GM19328 (cell line): ENCODE measurements around the gene KLHL30.

Source experiments
- ATAC-seq: cut with Tn5 transposase; IDR thresholded peaks from one replicate; pipeline ENCODE4 v1.9.1; 2021; ENCODE audit warnings: mild to moderate bottlenecking, moderate library complexity; ENCODE audit not compliant: unreplicated experiment

Gene KLHL30, protein sequence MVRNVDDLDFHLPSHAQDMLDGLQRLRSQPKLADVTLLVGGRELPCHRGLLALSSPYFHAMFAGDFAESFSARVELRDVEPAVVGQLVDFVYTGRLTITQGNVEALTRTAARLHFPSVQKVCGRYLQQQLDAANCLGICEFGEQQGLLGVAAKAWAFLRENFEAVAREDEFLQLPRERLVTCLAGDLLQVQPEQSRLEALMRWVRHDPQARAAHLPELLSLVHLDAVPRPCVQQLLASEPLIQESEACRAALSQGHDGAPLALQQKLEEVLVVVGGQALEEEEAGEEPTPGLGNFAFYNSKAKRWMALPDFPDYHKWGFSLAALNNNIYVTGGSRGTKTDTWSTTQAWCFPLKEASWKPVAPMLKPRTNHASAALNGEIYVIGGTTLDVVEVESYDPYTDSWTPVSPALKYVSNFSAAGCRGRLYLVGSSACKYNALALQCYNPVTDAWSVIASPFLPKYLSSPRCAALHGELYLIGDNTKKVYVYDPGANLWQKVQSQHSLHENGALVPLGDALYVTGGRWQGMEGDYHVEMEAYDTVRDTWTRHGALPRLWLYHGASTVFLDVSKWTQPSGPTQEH

DNA sequence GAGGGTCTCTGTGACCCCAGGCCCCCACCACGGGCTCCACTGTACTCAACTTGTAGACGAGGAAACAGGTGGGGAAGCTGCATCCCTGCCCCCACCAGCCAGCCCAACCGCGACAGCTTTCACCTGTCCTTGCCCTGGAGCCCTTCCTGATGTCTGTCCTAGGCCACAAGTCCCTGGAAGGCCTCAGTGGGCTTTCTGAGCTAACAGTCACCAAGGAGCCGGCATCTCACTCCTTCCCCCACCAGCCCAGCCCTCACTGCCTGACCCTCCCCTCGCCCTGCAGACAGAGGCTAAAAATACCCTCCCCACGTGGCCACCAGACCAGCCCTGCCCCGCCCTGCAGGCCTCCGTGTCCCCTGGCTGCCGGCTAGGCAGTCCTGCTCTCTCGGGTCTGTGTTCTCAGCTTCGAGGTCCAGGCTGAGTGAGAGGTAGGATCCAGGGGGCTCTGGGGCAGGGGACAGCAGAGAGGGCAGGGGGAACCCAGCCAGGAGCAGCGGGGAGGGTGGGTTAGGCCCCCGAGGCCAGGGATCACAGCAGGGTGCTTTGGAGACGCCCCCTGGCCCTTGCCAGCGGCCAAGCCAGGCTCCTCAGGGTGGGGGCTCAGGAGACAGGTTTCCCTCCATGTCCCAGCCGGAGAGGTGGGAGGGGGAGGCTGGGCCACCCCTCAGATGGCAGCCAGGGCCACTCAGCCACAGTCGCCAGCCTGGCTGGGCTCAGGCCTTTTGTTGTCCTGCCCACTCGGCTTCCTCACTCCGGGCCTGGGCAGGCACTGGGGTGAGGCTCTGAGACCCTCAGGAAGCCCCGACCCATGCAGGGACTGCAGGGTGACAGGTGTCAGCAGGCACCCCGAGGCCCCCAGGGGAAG, at the start of gene KLHL30:
KLHL30 (plus strand) TSS at position 338 of the 865 bp plus-strand sequence. CDS start 2,087 bp downstream, outside the sequence.
- ATAC-seq = no peak

GRCh38 chr2:238090887-238091286, 47.6 kb upstream of the KLHL30 start:
- ATAC-seq = no peak

- ATAC-seq = no peak
These were observed 46.9 kb upstream of the KLHL30 start for GRCh38 chr2:238091436-238092060.

- ATAC-seq = no peak
These were observed 45.9 kb upstream of the KLHL30 start for GRCh38 chr2:238092486-238093035.

GRCh38 chr2:238093181-238094140, 45.0 kb upstream of the KLHL30 start:
- no peak for ATAC-seq

GRCh38 chr2:238094438-238095022, 43.9 kb upstream of the KLHL30 start:
- ATAC-seq = no peak

GRCh38 chr2:238095143-238095542, 43.3 kb upstream of the KLHL30 start:
- ATAC-seq = no peak

- ATAC-seq = no peak
These were observed 42.0 kb upstream of the KLHL30 start for GRCh38 chr2:238096311-238097011.

DNA sequence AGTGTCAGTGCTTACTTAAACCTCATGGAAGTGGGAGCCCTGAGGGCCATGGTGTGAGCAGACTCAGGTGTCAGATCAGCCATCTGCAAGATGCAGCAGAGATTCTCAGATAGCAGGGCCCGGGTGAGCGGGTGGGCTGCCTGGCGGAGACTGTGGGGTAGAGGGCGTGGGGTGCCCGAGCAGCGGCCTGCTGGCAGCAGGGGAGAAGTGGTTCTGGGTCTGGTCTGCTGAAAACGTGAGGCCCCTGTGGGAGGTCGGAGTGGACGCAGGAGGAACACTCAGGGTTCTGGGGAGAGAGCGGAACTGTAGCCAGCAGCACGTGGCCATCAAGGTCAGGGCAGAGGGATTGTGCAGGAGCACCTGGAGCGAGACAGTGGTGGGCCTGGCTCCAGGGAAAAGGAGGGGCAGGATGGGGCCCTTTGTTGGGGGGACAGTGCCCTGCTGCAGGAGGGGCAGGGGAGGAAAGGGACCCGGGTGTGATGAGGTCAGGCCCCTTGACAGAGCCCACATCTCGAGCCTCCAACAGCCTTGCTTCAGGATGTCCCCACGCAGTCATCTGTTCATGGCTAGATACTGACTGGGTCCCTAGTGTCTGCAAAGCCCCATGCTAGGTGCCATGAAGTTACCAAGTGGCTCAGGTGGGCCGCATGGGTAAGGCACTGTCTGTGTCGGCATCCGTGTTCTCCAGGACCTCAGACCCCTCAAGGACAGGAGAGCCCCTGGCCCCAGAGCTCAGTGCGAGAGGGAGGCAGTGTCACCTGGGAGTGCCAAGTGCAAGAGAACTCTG, 41.1 kb upstream of the KLHL30 start:
- ATAC-seq = no peak

DNA sequence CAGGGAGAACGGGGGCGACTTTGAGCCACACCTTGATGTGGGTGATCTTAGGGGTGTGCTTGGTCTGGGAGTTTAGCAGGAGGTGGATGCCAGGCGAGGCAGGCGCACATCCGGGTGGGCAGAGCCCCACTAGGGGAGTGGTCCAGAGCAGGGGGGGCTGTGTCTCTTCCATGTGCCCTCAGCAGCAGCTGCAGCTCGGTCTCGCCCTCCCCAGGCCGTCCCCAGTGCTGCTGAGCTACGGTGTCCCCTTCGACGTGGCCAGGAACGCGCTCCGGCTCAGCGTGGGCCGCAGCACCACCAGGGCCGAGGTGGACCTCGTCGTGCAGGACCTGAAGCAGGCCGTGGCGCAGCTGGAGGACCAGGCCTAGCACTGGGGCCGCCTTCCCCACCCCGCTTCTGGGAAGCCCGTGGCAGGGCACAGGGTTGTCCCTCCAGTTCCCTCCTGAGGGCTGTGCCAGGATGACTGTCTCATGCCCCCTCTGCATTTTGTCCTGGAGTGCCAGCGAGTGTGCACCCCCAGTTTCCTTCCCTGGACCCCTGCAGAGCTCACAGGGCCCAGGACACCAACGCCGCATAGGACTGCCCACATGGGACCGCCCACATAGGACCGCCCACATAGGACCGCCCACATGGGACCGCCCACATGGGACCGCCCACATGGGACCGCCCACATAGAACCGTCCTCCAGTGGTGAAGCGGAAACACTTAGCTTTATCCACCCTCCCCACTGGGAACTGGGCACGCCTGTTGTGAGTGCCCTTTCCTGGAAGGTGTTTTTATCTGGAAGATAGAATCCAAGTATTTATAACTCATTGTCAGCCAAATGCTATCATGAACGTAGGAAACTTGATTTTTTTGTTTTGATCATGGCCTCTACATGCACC, 40.2 kb upstream of the KLHL30 start:
- no peak for ATAC-seq

GRCh38 chr2:238098901-238099713, 39.4 kb upstream of the KLHL30 start:
- no peak for ATAC-seq

- no peak for ATAC-seq
These were observed 38.8 kb upstream of the KLHL30 start for GRCh38 chr2:238099714-238100048.

- no peak for ATAC-seq
These were observed 38.2 kb upstream of the KLHL30 start, which contains the start of gene ESPNL for GRCh38 chr2:238100049-238100820. TSS of gene ESPNL (plus strand) at chr2:238100340. CDS start at chr2:238100420, 80 bp downstream.

GRCh38 chr2:238100821-238101771, 37.4 kb upstream of the KLHL30 start:
- ATAC-seq = no peak
